GM06990 (cell line): ENCODE data around the gene CTNNA2.
A peak's percentile ranks its signal among the peaks of the same experiment; 100 is the strongest.

Experiments used
- DNase-seq: peaks from one replicate; pipeline ENCODE4 v3.0.0-alpha.2; 2011; ENCODE audit not compliant: insufficient read length; ENCODE audit errors: extremely low read depth
- H3K27me3 ChIP-seq: replicated peaks from 2 replicates; pipeline ENCODE4 v1.6.0; 2011; ENCODE audit warnings: low read length; ENCODE audit not compliant: control insufficient read depth, insufficient read depth
- H3K36me3 ChIP-seq: 2 replicates; pipeline ENCODE4 v1.5.1; 2011; ENCODE audit warnings: low read length; ENCODE audit not compliant: control insufficient read depth, insufficient read depth
- H3K4me3 ChIP-seq: replicated peaks from 2 replicates; pipeline ENCODE4 v1.5.1; 2011; ENCODE audit warnings: low read depth, mild to moderate bottlenecking, control low read depth, low read length
- TF ChIP-seq, protein P1 (sequence below): IDR thresholded peaks from 2 replicates; pipeline ENCODE4 v1.5.1; 2011; ENCODE audit warnings: low read length, control low read depth, mild to moderate bottlenecking, inconsistent platforms; ENCODE audit not compliant: insufficient read depth, poor library complexity, severe bottlenecking

Gene CTNNA2

GRCh38 chr2:80231421-80231820 is 718.6 kb downstream of the CTNNA2 start:
- Histone ChIP-seq H3K36me3 (no peaks in the 10 kb centered on the region), H3K4me3 (no peak overlapping the region), H3K27me3 (no peaks in the 10 kb centered on the region)
- TF ChIP-seq, protein P1, sequence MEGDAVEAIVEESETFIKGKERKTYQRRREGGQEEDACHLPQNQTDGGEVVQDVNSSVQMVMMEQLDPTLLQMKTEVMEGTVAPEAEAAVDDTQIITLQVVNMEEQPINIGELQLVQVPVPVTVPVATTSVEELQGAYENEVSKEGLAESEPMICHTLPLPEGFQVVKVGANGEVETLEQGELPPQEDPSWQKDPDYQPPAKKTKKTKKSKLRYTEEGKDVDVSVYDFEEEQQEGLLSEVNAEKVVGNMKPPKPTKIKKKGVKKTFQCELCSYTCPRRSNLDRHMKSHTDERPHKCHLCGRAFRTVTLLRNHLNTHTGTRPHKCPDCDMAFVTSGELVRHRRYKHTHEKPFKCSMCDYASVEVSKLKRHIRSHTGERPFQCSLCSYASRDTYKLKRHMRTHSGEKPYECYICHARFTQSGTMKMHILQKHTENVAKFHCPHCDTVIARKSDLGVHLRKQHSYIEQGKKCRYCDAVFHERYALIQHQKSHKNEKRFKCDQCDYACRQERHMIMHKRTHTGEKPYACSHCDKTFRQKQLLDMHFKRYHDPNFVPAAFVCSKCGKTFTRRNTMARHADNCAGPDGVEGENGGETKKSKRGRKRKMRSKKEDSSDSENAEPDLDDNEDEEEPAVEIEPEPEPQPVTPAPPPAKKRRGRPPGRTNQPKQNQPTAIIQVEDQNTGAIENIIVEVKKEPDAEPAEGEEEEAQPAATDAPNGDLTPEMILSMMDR: no peak
- DNase-seq: no peak

DNA sequence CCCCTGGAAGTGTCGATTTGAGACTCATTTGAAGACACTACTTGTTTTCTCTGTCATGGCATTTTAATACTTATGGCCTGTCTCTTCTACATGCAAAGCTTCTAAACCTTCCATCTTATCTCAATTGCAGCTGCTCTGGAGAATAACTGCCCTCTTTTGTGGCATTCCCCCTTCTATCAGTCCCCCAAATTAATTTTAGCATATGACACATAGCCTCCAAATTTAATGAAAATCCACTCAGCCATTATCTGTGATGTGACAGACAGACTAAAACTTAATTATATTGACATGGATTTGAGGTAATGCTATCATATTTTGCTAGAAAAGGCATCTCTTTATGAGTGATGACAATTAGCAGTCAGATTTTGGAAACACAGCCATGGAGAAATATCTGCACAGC is 720.5 kb downstream of the CTNNA2 start:
- TF ChIP-seq, protein P1: no peak
- H3K4me3 ChIP-seq: no peak overlapping the region
- no peaks in the 10 kb centered on the region for H3K36me3 ChIP-seq
- H3K27me3 ChIP-seq: no peaks in the 10 kb centered on the region
- no peak for DNase-seq

DNA sequence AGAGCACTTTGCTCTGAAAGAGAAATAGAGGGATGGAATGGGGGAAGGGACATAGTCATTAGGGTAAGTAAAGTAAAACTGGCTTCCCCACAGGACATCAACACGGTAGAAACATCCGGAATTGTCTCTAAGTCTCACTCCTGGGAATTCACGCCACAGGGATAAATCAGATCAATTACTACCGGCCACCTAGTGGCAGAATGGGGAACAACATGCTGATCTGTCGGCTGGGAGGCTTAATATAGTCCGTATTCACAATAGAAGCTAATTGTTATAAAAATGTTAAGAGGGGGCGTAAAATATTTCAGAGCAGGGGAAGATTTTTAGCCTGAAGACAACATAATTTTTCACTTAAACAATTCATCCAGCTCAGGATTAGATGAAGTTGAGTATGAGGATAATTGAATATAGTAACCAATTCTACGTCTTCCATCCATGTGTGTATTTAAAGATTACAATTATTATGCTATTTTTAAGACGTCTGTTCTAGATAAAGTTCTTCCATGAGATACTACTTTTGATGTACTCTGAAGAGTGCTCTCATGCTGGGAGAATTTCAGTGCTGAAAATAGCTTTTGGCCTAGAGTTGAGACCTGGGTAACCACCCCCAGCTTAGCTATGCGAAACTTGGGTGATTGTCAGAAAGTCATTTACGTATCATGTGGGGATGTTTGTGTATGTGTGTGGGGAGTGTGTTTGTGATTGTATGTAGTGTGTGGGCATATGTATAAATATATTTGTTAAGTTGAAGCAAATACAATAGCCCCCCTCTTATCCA is 726.0 kb downstream of the CTNNA2 start:
- no peak for DNase-seq

DNA sequence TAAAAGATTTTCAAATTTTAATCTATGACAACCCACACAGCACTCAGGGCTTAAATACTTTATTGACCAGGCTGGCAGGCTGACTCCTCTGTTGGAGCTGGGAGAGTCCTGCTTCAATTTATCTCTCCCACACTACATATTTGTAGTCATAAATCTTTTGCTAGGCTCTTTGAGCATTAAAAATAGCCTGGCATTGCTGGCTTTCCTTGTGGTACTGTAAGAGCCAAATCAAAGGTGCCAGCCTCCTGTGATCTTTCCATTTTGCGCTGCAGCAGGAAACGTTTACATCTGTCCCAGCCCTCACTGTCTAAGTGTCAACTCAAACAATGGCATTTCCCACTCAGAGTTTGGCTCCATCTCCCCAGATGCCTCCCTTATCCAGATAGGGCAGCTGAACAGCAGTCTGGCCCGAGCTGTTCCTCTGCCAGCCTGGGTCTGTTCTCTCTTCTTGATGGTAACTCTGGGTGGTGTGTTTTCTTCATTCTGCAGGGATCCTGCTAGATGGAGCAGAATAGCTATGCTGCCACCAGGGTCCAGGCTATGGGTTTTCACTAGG is 729.6 kb downstream of the CTNNA2 start:
- Histone ChIP-seq H3K27me3 (no peaks in the 10 kb centered on the region), H3K36me3 (no peaks in the 10 kb centered on the region), H3K4me3 (no peak overlapping the region)
- no peak for DNase-seq
- TF ChIP-seq, protein P1: no peak

More for the DNA sequence above, 726.0 kb downstream of the CTNNA2 start:
- Histone ChIP-seq H3K36me3 (no peaks in the 10 kb centered on the region), H3K27me3 (no peaks in the 10 kb centered on the region), H3K4me3 (no peak overlapping the region)
- TF ChIP-seq, protein P1: peak; percentile 67

GRCh38 chr2:80244905-80245584 is 732.2 kb downstream of the CTNNA2 start:
- Histone ChIP-seq H3K36me3 (no peaks in the 10 kb centered on the region), H3K27me3 (no peaks in the 10 kb centered on the region), H3K4me3 (no peak overlapping the region)
- TF ChIP-seq, protein P1: no peak
- DNase-seq: no peak
